Suppressor macrophage (primary cell): ENCODE results near the gene GKN1.

Source experiments
- DNase-seq, 4 experiments: peaks; one replicate each; pipeline ENCODE4 v3.0.0-alpha.2; 2020 to 2022

The GKN1 gene

GRCh38 chr2:68961380-68961779, 13.1 kb upstream of the GKN1 start:
- no peak for DNase-seq

GRCh38 chr2:68964282-68964681, 10.2 kb upstream of the GKN1 start:
- DNase-seq, result no peak

GRCh38 chr2:68968221-68968620, 6.2 kb upstream of the GKN1 start:
- DNase-seq, result peak; percentile 8 to 68 (median 46)

- DNase-seq, result no peak
Measured at GRCh38 chr2:68969736-68970490, 4.5 kb upstream of the GKN1 start.

GRCh38 chr2:68970566-68971265, 3.7 kb upstream of the GKN1 start:
- no peak for DNase-seq

- no peak for DNase-seq
Measured at GRCh38 chr2:68971591-68972231, 2.7 kb upstream of the GKN1 start.

- no peak for DNase-seq
Measured at GRCh38 chr2:68974946-68975665, 670 bp downstream of the GKN1 start.

- no peak for DNase-seq
Measured at GRCh38 chr2:68975844-68976243, 1.4 kb downstream of the GKN1 start.

- no peak for DNase-seq
Measured at GRCh38 chr2:68977453-68977852, 3.0 kb downstream of the GKN1 start.

- DNase-seq, result no peak
Measured at GRCh38 chr2:68978098-68978497, 3.7 kb downstream of the GKN1 start.

- no peak for DNase-seq
Measured at GRCh38 chr2:68980956-68981355, 6.5 kb downstream of the GKN1 start.

GRCh38 chr2:68987021-68987503, 12.6 kb downstream of the GKN1 start:
- no peak for DNase-seq

- no peak for DNase-seq
Measured at GRCh38 chr2:68989035-68989434, 14.6 kb downstream of the GKN1 start.

GRCh38 chr2:68992341-68992740, 17.9 kb downstream of the GKN1 start:
- no peak for DNase-seq

- DNase-seq, result no peak
Measured at GRCh38 chr2:68992933-68993332, 18.5 kb downstream of the GKN1 start.

- DNase-seq, result no peak
Measured at GRCh38 chr2:68993660-68994059, 19.2 kb downstream of the GKN1 start.

GRCh38 chr2:68994864-68995263, 20.4 kb downstream of the GKN1 start:
- peak; percentile 37 to 58 (median 56) for DNase-seq

- no peak for DNase-seq
Measured at GRCh38 chr2:68995916-68996315, 21.5 kb downstream of the GKN1 start.

GRCh38 chr2:68997401-68997800, 23.0 kb downstream of the GKN1 start:
- DNase-seq, result no peak

GRCh38 chr2:69001879-69002278, 27.4 kb downstream of the GKN1 start:
- DNase-seq, result no peak

- no peak for DNase-seq
Measured at GRCh38 chr2:69003731-69004130, 29.3 kb downstream of the GKN1 start.

GRCh38 chr2:69007169-69007568, 32.7 kb downstream of the GKN1 start:
- DNase-seq, result no peak

- DNase-seq, result no peak
Measured at GRCh38 chr2:69007603-69008002, 33.2 kb downstream of the GKN1 start.
